ENCODE measurements around the gene PTER.

PTER gene

GRCh38 chr10:16562891-16563290 is 126.1 kb downstream of the PTER start:
- Histone ChIP-seq H3K27me3 (peaks cover 0 to 4% of the 10 kb centered on the region in 2 donors), H3K4me3 (no peak overlapping the region), H3K9me3 (peaks cover 0 to 12% (median 6%) of the 10 kb centered on the region in 3 donors), H3K36me3 (no peaks in the 10 kb centered on the region), H3K27ac (no peak overlapping the region), H3K4me1 (no peaks in the 10 kb centered on the region)
- no peak for DNase-seq
- intact Hi-C loops (cut with DNase I; ENCODE audit: low total_unique reads): no loop called here
- TF ChIP-seq, protein P1, sequence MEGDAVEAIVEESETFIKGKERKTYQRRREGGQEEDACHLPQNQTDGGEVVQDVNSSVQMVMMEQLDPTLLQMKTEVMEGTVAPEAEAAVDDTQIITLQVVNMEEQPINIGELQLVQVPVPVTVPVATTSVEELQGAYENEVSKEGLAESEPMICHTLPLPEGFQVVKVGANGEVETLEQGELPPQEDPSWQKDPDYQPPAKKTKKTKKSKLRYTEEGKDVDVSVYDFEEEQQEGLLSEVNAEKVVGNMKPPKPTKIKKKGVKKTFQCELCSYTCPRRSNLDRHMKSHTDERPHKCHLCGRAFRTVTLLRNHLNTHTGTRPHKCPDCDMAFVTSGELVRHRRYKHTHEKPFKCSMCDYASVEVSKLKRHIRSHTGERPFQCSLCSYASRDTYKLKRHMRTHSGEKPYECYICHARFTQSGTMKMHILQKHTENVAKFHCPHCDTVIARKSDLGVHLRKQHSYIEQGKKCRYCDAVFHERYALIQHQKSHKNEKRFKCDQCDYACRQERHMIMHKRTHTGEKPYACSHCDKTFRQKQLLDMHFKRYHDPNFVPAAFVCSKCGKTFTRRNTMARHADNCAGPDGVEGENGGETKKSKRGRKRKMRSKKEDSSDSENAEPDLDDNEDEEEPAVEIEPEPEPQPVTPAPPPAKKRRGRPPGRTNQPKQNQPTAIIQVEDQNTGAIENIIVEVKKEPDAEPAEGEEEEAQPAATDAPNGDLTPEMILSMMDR (IDR thresholded peaks at IDR 0.05): no peak
